Measurements from ENCODE around the gene CCK.

DNA sequence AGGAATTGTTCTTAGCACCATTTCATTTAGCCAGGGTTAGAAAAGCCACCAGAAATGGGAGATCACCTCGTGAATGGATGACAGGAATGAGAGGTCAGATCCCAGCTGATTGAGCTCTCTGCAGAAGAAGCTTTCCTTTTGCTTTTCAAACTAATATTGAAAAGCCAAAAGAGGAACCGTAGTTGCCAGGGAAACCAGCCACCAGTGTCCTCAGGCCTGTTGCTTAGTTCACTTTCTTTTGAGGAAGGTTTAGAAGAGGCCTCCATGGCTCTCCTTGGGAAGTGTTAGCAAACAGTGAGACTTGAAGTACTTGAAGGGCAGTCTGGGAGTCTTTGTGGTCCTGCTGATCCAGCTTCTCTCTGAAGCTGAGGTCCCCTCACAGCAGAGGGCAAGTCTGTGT is 7.4 kb upstream of the CCK start:
- TF ChIP-seq POLR2A (IDR thresholded peaks at IDR 0.05; ENCODE audit: low read depth, low read length) (no peak), POLR2AphosphoS5 (IDR thresholded peaks at IDR 0.05; ENCODE audit: low read depth, low read length) (no peak), TAF1 (IDR thresholded peaks at IDR 0.05; ENCODE audit: borderline replicate concordance, low read depth, low read length) (no peak)

Measured in GM12892 (cell line).